ENCODE data around the gene RPL29. TPM values are rescaled to one million over a fixed set of nuclear protein-coding genes. Genes with fewer than 3 reads are reported as not detected.

The RPL29 gene
- total RNA-seq, 4 donors from 2014 or later = 1,723 to 2,189 (median 1,972) TPM

- no peak for TF ChIP-seq CTCF (IDR thresholded peaks at IDR 0.05)
- ATAC-seq (ENCODE audit: low FRiP score) = no peak
Observed at GRCh38 chr3:52025453-52025852, 29.8 kb upstream of the RPL29 start.

GRCh38 chr3:52024765-52025452 lies 29.2 kb upstream of the RPL29 start:
- no peak for DNase-seq (ENCODE audit: low spot score)
- no peak for TF ChIP-seq CTCF (IDR thresholded peaks at IDR 0.05)
- no peak for ATAC-seq (ENCODE audit: low FRiP score)

More at GRCh38 chr3:52025453-52025852, 29.8 kb upstream of the RPL29 start:
- no peak for DNase-seq (ENCODE audit: low spot score)

GRCh38 chr3:52023860-52024764 lies 28.4 kb upstream of the RPL29 start:
- TF ChIP-seq CTCF (IDR thresholded peaks at IDR 0.05) = no peak
- DNase-seq (ENCODE audit: low spot score) = no peak
- ATAC-seq (ENCODE audit: low FRiP score) = no peak

- no peak for TF ChIP-seq CTCF (IDR thresholded peaks at IDR 0.05)
- ATAC-seq (ENCODE audit: low FRiP score) = no peak
- no peak for DNase-seq (ENCODE audit: low spot score)
Observed at GRCh38 chr3:52023101-52023770, 27.5 kb upstream of the RPL29 start.

- DNase-seq (ENCODE audit: low spot score) (no peak), ATAC-seq (ENCODE audit: low FRiP score) (no peak)
- TF ChIP-seq CTCF (IDR thresholded peaks at IDR 0.05) = no peak
Observed at GRCh38 chr3:52022323-52023100, 26.8 kb upstream of the RPL29 start.

- ATAC-seq (ENCODE audit: low FRiP score) = no peak
Observed at GRCh38 chr3:52021489-52022268, 26.0 kb upstream of the RPL29 start.

More at GRCh38 chr3:52021489-52022268, 26.0 kb upstream of the RPL29 start:
- no peak for TF ChIP-seq CTCF (IDR thresholded peaks at IDR 0.05)
- no peak for DNase-seq (ENCODE audit: low spot score)
